ENCODE results near the gene BORCS8. TPM values are rescaled to one million over a fixed set of nuclear protein-coding genes. Genes with fewer than 3 reads are reported as not detected.
A peak's percentile ranks its signal among the peaks of the same experiment; 100 is the strongest.

Gene BORCS8
- total and polyA plus RNA-seq, 2 of the 13 experiments (the other 11 are each of a cell fraction or from before 2014, with no cell fraction given), result 9.6 to 13.3 TPM

DNA sequence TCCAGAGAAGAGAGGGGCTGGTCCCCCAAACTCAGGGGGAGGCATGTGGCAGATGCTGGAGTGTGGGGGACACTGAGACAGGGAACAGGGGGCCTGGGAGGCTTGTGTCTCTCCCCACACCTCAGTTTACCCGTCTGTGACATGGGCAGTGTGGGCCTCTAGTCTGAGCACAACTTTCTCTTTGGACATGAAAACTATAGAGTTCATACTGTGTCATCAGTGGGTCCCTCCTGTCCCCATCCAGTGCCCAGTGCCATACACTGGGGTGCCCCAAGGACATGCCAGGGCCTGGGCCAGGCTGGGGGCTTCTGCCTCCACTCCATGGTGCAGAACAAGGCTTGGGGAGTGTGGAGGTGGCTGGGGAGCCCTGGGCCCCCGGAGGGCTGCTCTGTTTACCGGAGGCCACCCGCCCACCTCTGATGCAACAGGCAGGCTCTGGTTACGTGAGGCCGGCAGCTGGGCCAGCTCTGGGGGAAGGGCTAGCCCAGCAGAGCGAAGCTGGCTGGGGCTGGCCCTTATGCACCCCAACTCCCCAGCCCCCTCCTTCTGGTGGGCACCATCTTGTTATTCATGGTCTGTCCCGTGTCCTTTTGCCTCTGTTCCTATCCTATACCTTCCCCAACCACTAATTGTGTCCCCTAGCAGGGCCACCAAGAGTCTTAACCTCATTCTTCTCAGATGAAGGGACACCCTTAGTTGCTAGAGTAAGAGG is 20.0 kb downstream of the BORCS8 start (continued):
- peak; percentile 74 for TF ChIP-seq ETV5 (CRISPR knock-in tag; IDR thresholded peaks at IDR 0.05; ENCODE audit: borderline replicate concordance)
- no peak for TF ChIP-seq ETV6 (CRISPR knock-in tag; conservative IDR thresholded peaks at IDR 0.05)
- TF ChIP-seq ZNF572 (CRISPR knock-in tag; IDR thresholded peaks at IDR 0.05), result no peak
- no peak for TF ChIP-seq MAFF (IDR thresholded peaks at IDR 0.05; ENCODE audit: low read depth, low read length)
- no peak for TF ChIP-seq ZNF790 (CRISPR knock-in tag; IDR thresholded peaks at IDR 0.05; ENCODE audit: borderline replicate concordance)
- 0 out of 2 replicates have a peak, but pooled peaks have one; percentile 17 for TF ChIP-seq CTCF (CRISPR knock-in tag; IDR thresholded peaks at IDR 0.05)
- TF ChIP-seq, protein P1, sequence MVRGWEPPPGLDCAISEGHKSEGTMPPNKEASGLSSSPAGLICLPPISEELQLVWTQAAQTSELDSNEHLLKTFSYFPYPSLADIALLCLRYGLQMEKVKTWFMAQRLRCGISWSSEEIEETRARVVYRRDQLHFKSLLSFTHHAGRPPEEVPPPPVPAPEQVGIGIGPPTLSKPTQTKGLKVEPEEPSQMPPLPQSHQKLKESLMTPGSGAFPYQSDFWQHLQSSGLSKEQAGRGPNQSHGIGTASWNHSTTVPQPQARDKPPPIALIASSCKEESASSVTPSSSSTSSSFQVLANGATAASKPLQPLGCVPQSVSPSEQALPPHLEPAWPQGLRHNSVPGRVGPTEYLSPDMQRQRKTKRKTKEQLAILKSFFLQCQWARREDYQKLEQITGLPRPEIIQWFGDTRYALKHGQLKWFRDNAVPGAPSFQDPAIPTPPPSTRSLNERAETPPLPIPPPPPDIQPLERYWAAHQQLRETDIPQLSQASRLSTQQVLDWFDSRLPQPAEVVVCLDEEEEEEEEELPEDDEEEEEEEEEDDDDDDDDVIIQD (CRISPR knock-in tag; IDR thresholded peaks at IDR 0.05; ENCODE audit: low read depth), result no peak; the same call in 1 of the 2 replicates
- peak; percentile 46; the same call in 1 of the 2 replicates for TF ChIP-seq HNRNPL (IDR thresholded peaks at IDR 0.05; ENCODE audit: low read depth, low read length)
- no peak for TF ChIP-seq MEF2D (CRISPR knock-in tag; IDR thresholded peaks at IDR 0.05)
- no peak for TF ChIP-seq HNRNPH1 (optimal IDR thresholded peaks at IDR 0.05; ENCODE audit: low read depth, low read length)
- TF ChIP-seq POLR2A (IDR thresholded peaks at IDR 0.05; ENCODE audit: insufficient read depth in 1 of 2, low read depth in 2 of 2, low read length in 2 of 2), result no peak
- no peak for TF ChIP-seq PHB2 (IDR thresholded peaks at IDR 0.05; ENCODE audit: partially characterized antibody)
- no peak for TF ChIP-seq TMF1 (CRISPR knock-in tag; IDR thresholded peaks at IDR 0.05; ENCODE audit: low read depth)
- no peak for TF ChIP-seq NCOA5 (CRISPR knock-in tag; IDR thresholded peaks at IDR 0.05)
- no peak for TF ChIP-seq ZNF230 (CRISPR knock-in tag; IDR thresholded peaks at IDR 0.05)
- TF ChIP-seq JDP2 (CRISPR knock-in tag; IDR thresholded peaks at IDR 0.05; ENCODE audit: borderline replicate concordance), result no peak
- no peak for TF ChIP-seq AHR (CRISPR knock-in tag; IDR thresholded peaks at IDR 0.05)
- peak; percentile 16; the same call in 1 of the 2 replicates for TF ChIP-seq ZNF614 (CRISPR knock-in tag; IDR thresholded peaks at IDR 0.05; ENCODE audit: borderline replicate concordance)
- TF ChIP-seq ISL2 (CRISPR knock-in tag; IDR thresholded peaks at IDR 0.05), result 0 out of 2 replicates have a peak, but pooled peaks have one; percentile 32
- TF ChIP-seq ARID3A (IDR thresholded peaks at IDR 0.05; ENCODE audit: low read depth, low read length), result no peak
- TF ChIP-seq TBX2 (CRISPR knock-in tag; IDR thresholded peaks at IDR 0.05; ENCODE audit: borderline replicate concordance), result no peak; the same call in 1 of the 2 replicates
- TF ChIP-seq PCBP1 (IDR thresholded peaks at IDR 0.05; ENCODE audit: borderline replicate concordance, low read depth, low read length), result peak; percentile 91; the same call in 1 of the 2 replicates
- no peak for TF ChIP-seq ZNF251 (CRISPR knock-in tag; IDR thresholded peaks at IDR 0.05)
- TF ChIP-seq KLF6 (CRISPR knock-in tag; IDR thresholded peaks at IDR 0.05), result peak; percentile 91
- TF ChIP-seq SMAD1 (CRISPR knock-in tag; IDR thresholded peaks at IDR 0.05; ENCODE audit: borderline replicate concordance, low read depth), result no peak
- TF ChIP-seq ZNF530 (CRISPR knock-in tag; IDR thresholded peaks at IDR 0.05; ENCODE audit: low read depth), result no peak
- TF ChIP-seq ZNF354B (CRISPR knock-in tag; IDR thresholded peaks at IDR 0.05), result no peak
- TF ChIP-seq POLR2AphosphoS2 (IDR thresholded peaks at IDR 0.05; ENCODE audit: low read depth, low read length), result no peak
